ENCODE results near the gene MYO9B.

The MYO9B gene

DNA sequence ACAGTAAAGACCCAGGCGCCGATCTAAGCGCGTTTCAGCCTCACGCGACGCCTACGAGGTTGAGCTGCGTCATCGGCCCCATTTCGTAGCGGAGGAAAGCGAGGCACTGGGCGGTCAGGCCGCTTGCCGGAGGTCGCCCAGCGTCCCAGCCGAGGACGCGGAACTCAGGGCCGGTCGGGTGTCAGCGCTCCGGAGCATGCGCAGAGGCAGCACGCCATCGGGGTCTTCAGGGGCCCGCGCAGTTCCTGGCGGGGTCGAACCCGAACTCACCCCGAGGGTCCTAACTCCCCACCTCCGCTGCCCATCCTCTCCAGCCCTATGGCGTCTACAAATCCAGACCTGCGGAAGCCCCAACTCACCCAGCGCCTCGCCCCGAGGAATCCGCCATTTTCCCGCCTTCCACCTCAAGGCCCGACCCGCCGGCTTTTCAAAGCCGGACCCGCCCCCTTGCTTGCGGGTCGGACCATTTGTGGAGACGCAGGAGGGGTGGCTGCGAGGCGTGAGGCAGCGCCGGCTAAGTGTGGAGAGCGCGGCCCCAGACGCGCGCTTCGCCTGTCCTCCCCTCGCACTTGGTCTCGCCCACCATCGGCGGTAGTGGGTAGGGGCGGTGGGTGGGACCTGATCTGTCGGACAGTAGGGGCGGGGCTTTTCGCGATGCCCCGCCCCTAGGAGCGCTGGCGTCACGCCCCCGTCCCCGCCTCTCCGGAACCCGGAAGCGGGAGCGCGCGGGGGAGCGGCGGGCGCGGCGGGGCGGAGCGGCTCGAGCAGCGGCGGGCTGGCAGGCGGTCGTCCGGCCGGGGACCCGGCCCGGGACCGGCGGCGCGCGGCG lies at the start of gene MYO9B, which contains the start of gene HAUS8:
Gene MYO9B, plus strand, starts transcription at position 743 of the 829 bp plus-strand sequence. CDS start 25,941 bp downstream, outside the sequence.
Gene HAUS8, minus strand, starts transcription at position 418 of the 829 bp plus-strand sequence. Its CDS starts 30 bp downstream, at position 388.
- peak; percentile 94 for DNase-seq (ENCODE audit: low read depth)

DNA sequence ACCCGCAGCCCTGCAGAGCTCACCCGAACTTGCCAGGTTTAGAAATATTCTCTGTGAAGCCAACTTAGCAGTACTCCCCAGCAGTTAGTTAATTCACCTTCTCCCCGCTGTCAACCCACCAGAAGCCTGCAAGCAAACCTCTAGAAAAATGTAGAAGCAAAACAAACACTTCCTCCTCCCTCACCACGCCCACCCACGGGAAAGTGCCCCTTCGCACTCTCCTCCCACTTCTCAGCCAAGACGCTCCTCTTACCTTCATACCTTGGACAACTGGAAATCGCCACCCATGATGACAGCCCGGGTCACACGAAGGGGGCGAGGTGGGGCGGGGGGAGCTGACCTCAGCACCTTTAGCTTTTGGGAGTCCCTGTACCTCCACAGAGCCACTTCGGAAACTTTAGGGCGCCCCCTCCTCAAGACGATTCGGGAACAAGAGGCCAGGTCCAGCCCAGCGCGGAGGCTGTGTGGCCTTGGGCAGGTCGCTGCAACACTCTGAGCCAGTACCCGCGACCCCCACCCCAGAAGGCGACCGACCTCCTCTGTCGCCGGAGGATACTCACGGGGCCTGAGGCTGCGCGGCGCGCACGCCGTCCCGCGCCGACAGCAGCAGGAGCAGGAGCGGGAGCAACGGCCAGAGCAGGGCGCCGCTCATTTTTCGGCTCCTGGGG lies 49.5 kb upstream of the MYO9B start:
- DNase-seq (ENCODE audit: low read depth), result no peak

DNA sequence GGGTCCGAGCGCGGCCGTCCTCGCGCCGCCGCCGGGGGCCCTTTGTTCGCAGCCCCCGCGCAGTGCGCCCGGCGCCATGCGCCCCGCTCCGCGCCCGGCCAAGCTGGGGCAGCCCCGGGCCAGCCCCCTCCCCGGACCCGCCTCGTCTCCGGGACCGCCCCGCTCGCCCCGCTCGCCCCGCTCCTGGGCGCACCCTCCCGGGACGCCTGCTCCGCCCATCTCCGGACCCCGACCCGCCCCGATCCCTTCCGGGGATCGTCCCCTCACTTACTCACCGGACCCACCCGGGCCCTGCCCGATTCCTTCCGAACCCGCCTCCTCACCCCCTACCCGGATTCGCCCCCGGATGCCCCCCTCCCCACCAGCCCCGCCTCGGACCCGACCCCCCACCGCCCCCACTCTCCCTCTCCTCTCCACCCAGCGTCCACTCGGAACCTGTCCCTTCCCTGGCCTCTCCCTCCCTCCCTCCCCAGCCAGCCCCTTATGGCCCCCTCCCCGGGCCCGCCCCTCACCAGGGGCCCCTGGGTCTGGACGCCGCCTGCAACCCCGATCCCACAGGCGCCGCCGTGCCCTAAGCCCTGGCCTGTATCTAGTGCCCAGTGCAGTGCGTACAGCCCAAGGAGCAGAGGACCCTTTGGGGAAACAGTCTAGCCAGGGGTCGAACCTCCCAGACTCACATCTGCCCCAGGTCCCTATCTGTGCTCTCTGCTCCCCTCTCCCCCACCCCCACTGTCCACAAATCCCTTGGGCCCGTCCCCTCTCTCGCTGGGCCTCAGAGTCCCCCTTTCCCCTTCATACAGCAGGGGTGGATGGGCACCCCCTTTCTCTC lies 48.7 kb upstream of the MYO9B start, which contains the start of gene CPAMD8:
Gene CPAMD8, minus strand, starts transcription at position 105 of the 829 bp plus-strand sequence. CDS start 168 bp downstream, outside the sequence.
- no peak for DNase-seq (ENCODE audit: low read depth)

- DNase-seq (ENCODE audit: low read depth), result no peak
Observed at GRCh38 chr19:17027535-17027975, 48.0 kb upstream of the MYO9B start.

- DNase-seq (ENCODE audit: low read depth), result no peak
Observed at GRCh38 chr19:17031741-17032140, 43.8 kb upstream of the MYO9B start.

GRCh38 chr19:17035842-17036424 lies 39.6 kb upstream of the MYO9B start:
- DNase-seq (ENCODE audit: low read depth), result no peak

- DNase-seq (ENCODE audit: low read depth), result no peak
Observed at GRCh38 chr19:17036640-17037039, 38.9 kb upstream of the MYO9B start.

DNA sequence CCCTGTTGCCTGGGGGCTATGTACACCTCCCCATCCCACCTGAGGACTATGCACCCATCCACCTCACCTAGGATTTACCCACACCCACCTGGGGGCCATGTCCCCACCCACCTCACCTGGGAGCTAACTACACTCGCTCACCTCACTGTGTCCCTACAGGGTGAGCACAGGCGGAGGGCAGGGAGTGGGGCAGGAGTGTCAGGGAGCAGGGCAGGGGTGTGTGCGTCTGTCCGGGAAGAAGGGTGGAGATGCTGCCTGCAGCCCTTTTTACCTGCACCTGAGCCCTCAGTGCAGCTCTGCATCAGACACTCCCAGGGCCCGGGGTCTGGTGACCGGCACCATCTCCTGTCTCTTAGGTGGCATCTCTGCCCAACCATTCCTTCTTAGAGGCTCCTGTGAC lies 38.4 kb upstream of the MYO9B start:
- no peak for DNase-seq (ENCODE audit: low read depth)

GRCh38 chr19:17037966-17038500 lies 37.5 kb upstream of the MYO9B start:
- no peak for DNase-seq (ENCODE audit: low read depth)

GRCh38 chr19:17041976-17042375 lies 33.6 kb upstream of the MYO9B start:
- DNase-seq (ENCODE audit: low read depth), result no peak

GRCh38 chr19:17043744-17044143 lies 31.8 kb upstream of the MYO9B start:
- no peak for DNase-seq (ENCODE audit: low read depth)

GRCh38 chr19:17045907-17046502 lies 29.6 kb upstream of the MYO9B start:
- no peak for DNase-seq (ENCODE audit: low read depth)

DNA sequence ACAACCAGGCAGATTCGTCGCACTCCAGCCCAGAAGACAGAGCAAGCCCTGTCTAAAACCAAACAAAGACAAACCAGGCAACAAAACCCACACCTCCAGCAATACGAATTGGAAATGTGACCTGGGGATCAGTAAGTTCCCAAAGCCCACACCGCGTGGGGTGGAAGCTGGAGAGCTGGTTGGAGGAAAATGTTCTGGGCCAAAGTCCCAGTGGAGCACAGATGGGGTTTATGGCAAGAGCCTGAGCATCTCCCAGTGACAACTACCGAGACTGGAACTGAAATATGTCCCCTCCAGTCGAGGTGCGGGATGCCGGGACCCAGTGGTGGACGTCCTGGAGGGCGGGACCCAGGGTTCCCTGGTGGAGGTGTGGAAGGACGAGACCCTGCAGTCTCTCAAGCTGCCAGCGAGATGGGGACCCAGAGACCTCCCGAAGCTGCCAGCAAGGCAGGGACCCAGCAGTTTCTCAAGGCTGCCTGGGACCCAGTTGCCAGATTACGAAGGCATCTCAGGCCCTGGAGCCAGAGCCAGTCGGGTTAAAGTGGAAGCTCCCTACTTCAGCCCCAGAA lies 26.6 kb upstream of the MYO9B start:
- DNase-seq (ENCODE audit: low read depth), result no peak

DNA sequence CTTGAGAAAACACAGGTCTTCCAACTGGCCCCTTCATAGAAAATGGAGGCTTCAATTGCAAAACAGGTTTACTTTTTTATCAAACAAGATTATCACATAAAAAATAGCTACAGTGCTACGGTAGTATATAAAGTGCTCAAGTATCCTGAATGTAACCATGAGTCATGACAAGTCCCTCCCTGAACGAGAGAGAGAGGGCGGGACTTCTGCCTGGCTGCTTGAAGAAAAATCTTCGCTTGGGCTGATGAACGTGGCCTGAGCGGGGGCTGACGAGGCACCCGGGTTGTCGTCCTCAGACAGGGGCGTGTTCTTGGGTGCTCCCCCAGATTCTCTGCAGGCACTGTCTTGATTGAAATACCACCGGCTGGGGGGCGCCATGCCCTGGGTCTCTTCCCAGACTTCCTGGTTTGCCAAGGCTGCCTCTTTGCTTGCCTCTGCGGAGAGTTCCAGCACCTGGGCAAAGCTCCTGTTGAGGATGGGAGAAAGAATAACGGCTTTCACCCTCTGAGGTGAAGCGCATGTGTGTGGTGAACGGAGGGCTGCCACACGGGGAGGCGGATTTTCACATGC lies 25.8 kb upstream of the MYO9B start:
- no peak for DNase-seq (ENCODE audit: low read depth)

- no peak for DNase-seq (ENCODE audit: low read depth)
Observed at GRCh38 chr19:17052439-17052838, 23.1 kb upstream of the MYO9B start.

GRCh38 chr19:17054746-17055145 lies 20.8 kb upstream of the MYO9B start:
- DNase-seq (ENCODE audit: low read depth), result no peak

DNA sequence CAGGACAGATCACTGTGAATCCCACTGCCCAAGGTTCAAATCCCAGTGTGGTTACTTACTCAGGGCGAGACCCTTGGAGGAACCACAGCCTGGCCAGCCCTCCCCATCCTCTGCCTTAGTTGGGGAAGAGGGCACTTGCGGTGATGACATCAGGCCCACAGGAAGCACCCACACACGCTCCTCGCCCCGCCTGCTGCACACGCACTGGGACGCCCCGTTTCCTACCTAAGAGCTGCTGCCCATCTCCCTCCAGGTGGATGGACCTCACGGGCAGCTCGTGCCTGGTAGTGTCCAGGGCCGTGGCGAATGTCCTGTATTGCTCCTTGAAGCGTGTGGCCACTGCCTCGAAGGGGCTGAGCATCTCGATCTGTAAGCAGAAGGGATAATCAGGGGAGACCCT lies 19.9 kb upstream of the MYO9B start:
- DNase-seq (ENCODE audit: low read depth), result no peak

GRCh38 chr19:17058236-17058635 lies 17.3 kb upstream of the MYO9B start:
- DNase-seq (ENCODE audit: low read depth), result no peak

DNA sequence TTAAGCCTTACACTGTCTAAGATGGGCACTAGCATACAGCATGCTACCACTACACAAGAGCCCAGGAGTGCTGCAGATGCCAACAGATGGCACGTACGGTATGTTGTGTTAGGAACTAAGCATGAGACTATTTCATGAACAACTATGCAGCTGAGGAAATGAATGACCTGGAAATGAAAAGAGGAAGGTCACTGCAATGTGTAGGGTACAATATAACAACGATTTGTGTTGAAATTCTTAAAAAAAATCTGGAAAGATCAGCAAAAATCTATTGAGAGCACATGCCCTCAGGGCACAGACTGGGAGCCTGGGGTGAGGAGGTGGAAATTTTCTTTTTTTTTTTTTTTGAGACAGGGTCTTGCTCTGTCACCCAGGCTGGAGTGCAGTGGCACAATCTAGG lies 14.8 kb upstream of the MYO9B start:
- no peak for DNase-seq (ENCODE audit: low read depth)

DNA sequence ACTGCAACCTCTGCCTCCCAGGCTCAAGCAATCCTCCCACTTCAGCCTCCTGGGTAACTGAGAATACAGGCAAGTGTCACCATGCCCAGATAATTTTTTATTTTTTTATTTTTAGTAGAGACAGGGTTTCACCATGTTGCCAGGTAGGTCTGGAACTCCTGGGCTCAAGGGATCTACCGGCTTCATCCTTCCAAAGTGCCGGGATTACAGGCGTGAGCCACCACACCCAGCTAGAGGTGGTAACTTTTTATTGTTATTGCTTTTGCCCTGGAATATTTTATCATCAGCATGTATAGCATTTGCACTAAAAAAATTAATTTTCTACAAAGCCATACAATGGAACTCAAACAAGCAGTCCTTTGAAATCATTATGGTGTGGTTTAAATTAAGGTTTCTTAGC lies 14.4 kb upstream of the MYO9B start:
- no peak for DNase-seq (ENCODE audit: low read depth)

Measured in GM04503 (cell line).